ENCODE data around the gene RASA3. TPM values are rescaled to one million over a fixed set of nuclear protein-coding genes. Genes with fewer than 3 reads are reported as not detected.

Gene RASA3
- total and polyA plus RNA-seq, 2 donors (not counting 3 experiments of a cell fraction or from before 2014, with no cell fraction given), result 26.5 to 53.8 TPM

DNA sequence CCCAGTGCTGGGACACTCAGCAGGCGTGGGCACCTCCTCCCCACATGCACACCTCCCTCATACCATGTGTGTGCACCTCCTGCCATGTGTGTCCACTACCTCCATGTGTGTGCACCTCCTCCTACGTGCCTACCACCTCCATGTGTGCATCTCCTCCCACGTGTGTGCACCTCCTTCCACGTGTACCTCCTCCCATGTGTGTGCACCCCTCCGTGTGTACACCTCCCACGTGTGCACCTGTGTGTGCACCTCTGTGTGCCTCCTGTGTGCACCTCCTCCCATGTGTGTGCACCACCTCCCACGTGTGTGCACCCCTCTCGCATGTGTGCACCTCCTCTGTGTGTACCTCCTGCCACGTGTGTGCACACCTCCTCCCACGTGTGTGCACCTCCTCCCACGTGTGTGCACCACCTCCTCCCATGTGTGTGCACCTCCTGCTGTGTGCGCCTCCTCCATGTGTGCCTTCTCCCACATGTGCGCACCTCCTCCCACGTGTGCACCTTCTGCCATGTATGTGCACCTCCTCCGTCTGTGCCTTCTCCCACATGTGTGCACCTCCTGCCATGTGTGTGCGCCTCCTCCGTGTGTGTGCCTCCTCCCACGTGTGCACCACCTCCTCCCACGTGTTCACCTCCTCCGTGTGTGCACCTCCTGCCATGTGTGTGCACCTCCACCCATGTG is 152.5 kb downstream of the RASA3 start:
- H3K79me2 ChIP-seq (ENCODE audit: control insufficient read depth, insufficient read depth, low read length), result no peaks in the 10 kb centered on the region
- no peaks in the 10 kb centered on the region for H3K9me1 ChIP-seq (replicated peaks; ENCODE audit: control insufficient read depth, extremely low read depth, insufficient read depth, low read length)
- no peaks in the 10 kb centered on the region for H3K9me3 ChIP-seq (replicated peaks; ENCODE audit: control insufficient read depth, insufficient read depth, low read length)
- POLR2A ChIA-PET, result no interaction called here
- intact Hi-C loops (cut with micrococcal nuclease), result no loop called here
- no peak overlapping the region for H3K4me3 ChIP-seq (replicated peaks in 1 of 3; ENCODE audit: insufficient read depth in 1 of 3, low read depth in 1 of 3, low read length in 3 of 3)
- H3K4me2 ChIP-seq (ENCODE audit: insufficient read depth, low read length), result no peak overlapping the region
- no peaks in the 10 kb centered on the region for H3K27me3 ChIP-seq (ENCODE audit: control insufficient read depth in 2 of 2, insufficient read depth in 2 of 2, low read length in 2 of 2)
- dilution Hi-C loops (cut with MboI; ENCODE audit: extremely low pct_ligation_motif_present, low sequenced_read_pairs), result no loop called here
- no peaks in the 10 kb centered on the region for H3K4me1 ChIP-seq (ENCODE audit: control insufficient read depth, extremely low read depth, insufficient read depth, low read length)
- no TSS peak for BruUV-seq (replicated peaks)
- TF ChIP-seq EZH2 (IDR thresholded peaks at IDR 0.05; ENCODE audit: borderline replicate concordance, low read depth, low read length, severe bottlenecking) (no peak), FOS (IDR thresholded peaks at IDR 0.05; ENCODE audit: borderline replicate concordance, insufficient read depth, low read length) (no peak), POLR2AphosphoS5 (IDR thresholded peaks at IDR 0.05; ENCODE audit: insufficient read depth, low read depth, low read length) (no peak), JUN (IDR thresholded peaks at IDR 0.05; ENCODE audit: borderline replicate concordance, insufficient read depth, insufficient read length, low read depth) (no peak), MYC (IDR thresholded peaks at IDR 0.05; ENCODE audit: low read depth, low read length) (no peak), GATA2 (IDR thresholded peaks at IDR 0.05; ENCODE audit: insufficient read depth, insufficient read length, low read depth, low read length) (no peak), POLR2A (IDR thresholded peaks at IDR 0.05; ENCODE audit: low read depth, low read length) (no peak)
- TF ChIP-seq, protein P1, sequence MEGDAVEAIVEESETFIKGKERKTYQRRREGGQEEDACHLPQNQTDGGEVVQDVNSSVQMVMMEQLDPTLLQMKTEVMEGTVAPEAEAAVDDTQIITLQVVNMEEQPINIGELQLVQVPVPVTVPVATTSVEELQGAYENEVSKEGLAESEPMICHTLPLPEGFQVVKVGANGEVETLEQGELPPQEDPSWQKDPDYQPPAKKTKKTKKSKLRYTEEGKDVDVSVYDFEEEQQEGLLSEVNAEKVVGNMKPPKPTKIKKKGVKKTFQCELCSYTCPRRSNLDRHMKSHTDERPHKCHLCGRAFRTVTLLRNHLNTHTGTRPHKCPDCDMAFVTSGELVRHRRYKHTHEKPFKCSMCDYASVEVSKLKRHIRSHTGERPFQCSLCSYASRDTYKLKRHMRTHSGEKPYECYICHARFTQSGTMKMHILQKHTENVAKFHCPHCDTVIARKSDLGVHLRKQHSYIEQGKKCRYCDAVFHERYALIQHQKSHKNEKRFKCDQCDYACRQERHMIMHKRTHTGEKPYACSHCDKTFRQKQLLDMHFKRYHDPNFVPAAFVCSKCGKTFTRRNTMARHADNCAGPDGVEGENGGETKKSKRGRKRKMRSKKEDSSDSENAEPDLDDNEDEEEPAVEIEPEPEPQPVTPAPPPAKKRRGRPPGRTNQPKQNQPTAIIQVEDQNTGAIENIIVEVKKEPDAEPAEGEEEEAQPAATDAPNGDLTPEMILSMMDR (IDR thresholded peaks at IDR 0.05; ENCODE audit: extremely low read depth in 1 of 2, insufficient read depth in 1 of 2, low read depth in 1 of 2, low read length in 2 of 2), result no peak
- TF ChIP-seq, protein P2, sequence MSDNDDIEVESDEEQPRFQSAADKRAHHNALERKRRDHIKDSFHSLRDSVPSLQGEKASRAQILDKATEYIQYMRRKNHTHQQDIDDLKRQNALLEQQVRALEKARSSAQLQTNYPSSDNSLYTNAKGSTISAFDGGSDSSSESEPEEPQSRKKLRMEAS (IDR thresholded peaks at IDR 0.05; ENCODE audit: insufficient read depth, insufficient read length), result no peak
- no peak overlapping the region for H3K27ac ChIP-seq (ENCODE audit: insufficient read depth, low read depth, low read length)
- H3K9ac ChIP-seq (replicated peaks; ENCODE audit: extremely low read depth, insufficient read depth, low read length), result no peak overlapping the region
- no peak overlapping the region for H2AFZ ChIP-seq (ENCODE audit: low read depth, low read length)
- DNase-seq (ENCODE audit: low read depth, low spot score) (no peak), FAIRE-seq (no peak)
- no peaks in the 10 kb centered on the region for H4K20me1 ChIP-seq (replicated peaks; ENCODE audit: control insufficient read depth, extremely low read depth, insufficient read depth, low read length)
- H3K36me3 ChIP-seq (ENCODE audit: control insufficient read depth in 2 of 2, extremely low read depth in 1 of 2, insufficient read depth in 2 of 2, low read length in 2 of 2), result peaks cover 0 to 48% of the 10 kb centered on the region in 2 experiments
- CTCF ChIA-PET, result no interaction called here

Measured in endothelial cell of umbilical vein (primary cell).